Measurements from ENCODE around the gene SH2D5. TPM values are rescaled to one million over a fixed set of nuclear protein-coding genes. Genes with fewer than 3 reads are reported as not detected.

The SH2D5 gene
- total RNA-seq, 1 donor from 2014 or later: 5.9 TPM

- Histone ChIP-seq H3K27me3 (ENCODE audit: insufficient read depth, low read length) (peaks cover 1% of the 10 kb centered on the region), H4K20me1 (ENCODE audit: insufficient read depth, low read length) (peaks cover 4% of the 10 kb centered on the region), H3K36me3 (ENCODE audit: insufficient read depth, low read length) (peaks cover 9% of the 10 kb centered on the region), H3K9me3 (ENCODE audit: insufficient read depth, low read depth, low read length) (no peaks in the 10 kb centered on the region), H3K4me3 (ENCODE audit: insufficient read depth, low read depth, low read length) (no peak overlapping the region), H3K4me1 (ENCODE audit: insufficient read depth, low read length) (peaks cover 33% of the 10 kb centered on the region), H3K27ac (ENCODE audit: low read depth, low read length) (no peak overlapping the region), H2AFZ (ENCODE audit: low read depth, low read length) (no peak overlapping the region), H3K4me2 (ENCODE audit: low read length) (no peak overlapping the region), H3K79me2 (ENCODE audit: insufficient read depth, low read length) (no peaks in the 10 kb centered on the region), H3K9ac (ENCODE audit: low read length) (no peak overlapping the region)
- Mint-ChIP-seq H3K36me3 (ENCODE audit: low read depth, unreplicated experiment) (peaks cover 16% of the 10 kb centered on the region), H3K9me3 (ENCODE audit: unreplicated experiment) (peaks cover 2% of the 10 kb centered on the region), H3K27ac (ENCODE audit: unreplicated experiment) (no peak overlapping the region), H3K27me3 (ENCODE audit: low read depth, unreplicated experiment) (peaks cover 5% of the 10 kb centered on the region), H3K4me3 (ENCODE audit: unreplicated experiment) (no peak overlapping the region), H3K4me1 (ENCODE audit: low read depth, unreplicated experiment) (peaks cover 18% of the 10 kb centered on the region)
- FAIRE-seq (no peak), DNase-seq (ENCODE audit: low read depth) (peak; percentile 10)
- no peak for TF ChIP-seq EZH2 (IDR thresholded peaks at IDR 0.05; ENCODE audit: insufficient read depth, low read length)
- TF ChIP-seq, protein P1, sequence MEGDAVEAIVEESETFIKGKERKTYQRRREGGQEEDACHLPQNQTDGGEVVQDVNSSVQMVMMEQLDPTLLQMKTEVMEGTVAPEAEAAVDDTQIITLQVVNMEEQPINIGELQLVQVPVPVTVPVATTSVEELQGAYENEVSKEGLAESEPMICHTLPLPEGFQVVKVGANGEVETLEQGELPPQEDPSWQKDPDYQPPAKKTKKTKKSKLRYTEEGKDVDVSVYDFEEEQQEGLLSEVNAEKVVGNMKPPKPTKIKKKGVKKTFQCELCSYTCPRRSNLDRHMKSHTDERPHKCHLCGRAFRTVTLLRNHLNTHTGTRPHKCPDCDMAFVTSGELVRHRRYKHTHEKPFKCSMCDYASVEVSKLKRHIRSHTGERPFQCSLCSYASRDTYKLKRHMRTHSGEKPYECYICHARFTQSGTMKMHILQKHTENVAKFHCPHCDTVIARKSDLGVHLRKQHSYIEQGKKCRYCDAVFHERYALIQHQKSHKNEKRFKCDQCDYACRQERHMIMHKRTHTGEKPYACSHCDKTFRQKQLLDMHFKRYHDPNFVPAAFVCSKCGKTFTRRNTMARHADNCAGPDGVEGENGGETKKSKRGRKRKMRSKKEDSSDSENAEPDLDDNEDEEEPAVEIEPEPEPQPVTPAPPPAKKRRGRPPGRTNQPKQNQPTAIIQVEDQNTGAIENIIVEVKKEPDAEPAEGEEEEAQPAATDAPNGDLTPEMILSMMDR (IDR thresholded peaks at IDR 0.05; ENCODE audit: insufficient read depth, low read depth, low read length): no peak
These were observed 3.1 kb upstream of the SH2D5 start for GRCh38 chr1:20735581-20736111.

GRCh38 chr1:20733360-20733975 is 965 bp upstream of the SH2D5 start:
- Mint-ChIP-seq H3K4me1 (ENCODE audit: low read depth, unreplicated experiment) (peaks cover 4% of the 10 kb centered on the region), H3K36me3 (ENCODE audit: low read depth, unreplicated experiment) (peaks cover 14% of the 10 kb centered on the region), H3K4me3 (ENCODE audit: unreplicated experiment) (peak overlapping the region; percentile 80), H3K9me3 (ENCODE audit: unreplicated experiment) (peaks cover 2% of the 10 kb centered on the region), H3K27me3 (ENCODE audit: low read depth, unreplicated experiment) (peaks cover 11% of the 10 kb centered on the region), H3K27ac (ENCODE audit: unreplicated experiment) (peak overlapping the region; percentile 67)
- peak overlapping the region; percentile 81 for H3K27ac ChIP-seq (ENCODE audit: low read depth, low read length)
- H4K20me1 ChIP-seq (ENCODE audit: insufficient read depth, low read length): peaks cover 4% of the 10 kb centered on the region
- H3K4me3 ChIP-seq (ENCODE audit: insufficient read depth, low read depth, low read length): peak overlapping the region; percentile 2
- peak overlapping the region; percentile 66 for H3K9ac ChIP-seq (ENCODE audit: low read length)
- H3K79me2 ChIP-seq (ENCODE audit: insufficient read depth, low read length): no peaks in the 10 kb centered on the region
- H2AFZ ChIP-seq (ENCODE audit: low read depth, low read length): no peak overlapping the region
- no peak for DNase-seq (ENCODE audit: low read depth)
- TF ChIP-seq, protein P1 (IDR thresholded peaks at IDR 0.05; ENCODE audit: insufficient read depth, low read depth, low read length): no peak
- no peak for TF ChIP-seq EZH2 (IDR thresholded peaks at IDR 0.05; ENCODE audit: insufficient read depth, low read length)
- FAIRE-seq: no peak
- H3K27me3 ChIP-seq (ENCODE audit: insufficient read depth, low read length): peaks cover 5% of the 10 kb centered on the region
- H3K9me3 ChIP-seq (ENCODE audit: insufficient read depth, low read depth, low read length): no peaks in the 10 kb centered on the region
- peaks cover 7% of the 10 kb centered on the region for H3K36me3 ChIP-seq (ENCODE audit: insufficient read depth, low read length)
- peak overlapping the region; percentile 91 for H3K4me2 ChIP-seq (ENCODE audit: low read length)
- peaks cover 20% of the 10 kb centered on the region for H3K4me1 ChIP-seq (ENCODE audit: insufficient read depth, low read length)

DNA sequence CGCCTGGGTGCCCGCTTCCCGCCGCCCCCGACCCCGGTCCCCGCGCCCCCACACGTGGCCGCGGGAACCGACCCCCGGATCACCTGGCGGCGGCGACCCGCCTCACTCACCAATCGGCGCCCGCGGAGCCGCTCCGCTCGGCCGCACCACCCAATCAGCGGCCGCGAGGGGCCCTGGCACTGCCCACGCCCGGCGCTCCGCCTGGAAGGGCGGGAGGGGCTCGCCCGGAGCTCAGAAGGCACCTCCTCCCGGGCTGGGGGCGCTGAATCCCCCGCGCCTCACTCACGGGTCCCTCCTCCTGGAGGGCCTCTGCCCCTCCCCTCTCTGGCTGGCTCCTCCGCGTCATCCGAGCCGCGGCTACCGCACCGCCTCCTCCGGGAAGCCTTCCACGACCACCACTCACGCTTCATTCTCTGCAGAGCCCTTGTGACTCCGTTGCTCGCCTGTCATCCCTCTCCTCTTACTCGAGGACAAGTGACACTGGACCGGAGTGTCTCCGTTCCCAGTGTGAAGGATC is 374 bp downstream of the SH2D5 start:
- Histone ChIP-seq H3K9me3 (ENCODE audit: insufficient read depth, low read depth, low read length) (no peaks in the 10 kb centered on the region), H3K4me1 (ENCODE audit: insufficient read depth, low read length) (peaks cover 20% of the 10 kb centered on the region), H3K4me3 (ENCODE audit: insufficient read depth, low read depth, low read length) (peak overlapping the region; percentile 63), H4K20me1 (ENCODE audit: insufficient read depth, low read length) (peaks cover 4% of the 10 kb centered on the region), H3K79me2 (ENCODE audit: insufficient read depth, low read length) (no peaks in the 10 kb centered on the region), H3K36me3 (ENCODE audit: insufficient read depth, low read length) (peaks cover 2% of the 10 kb centered on the region), H3K9ac (ENCODE audit: low read length) (peak overlapping the region; percentile 83), H3K27ac (ENCODE audit: low read depth, low read length) (peak overlapping the region; percentile 81), H3K27me3 (ENCODE audit: insufficient read depth, low read length) (peaks cover 5% of the 10 kb centered on the region), H3K4me2 (ENCODE audit: low read length) (peak overlapping the region; percentile 91), H2AFZ (ENCODE audit: low read depth, low read length) (peak overlapping the region; percentile 46)
- H3K9me3 Mint-ChIP-seq (ENCODE audit: unreplicated experiment): peaks cover 2% of the 10 kb centered on the region
- DNase-seq (ENCODE audit: low read depth) (peak; percentile 30), FAIRE-seq (no peak)
- H3K4me1 Mint-ChIP-seq (ENCODE audit: low read depth, unreplicated experiment): peaks cover 6% of the 10 kb centered on the region
- TF ChIP-seq, protein P1 (IDR thresholded peaks at IDR 0.05; ENCODE audit: insufficient read depth, low read depth, low read length): no peak
- TF ChIP-seq EZH2 (IDR thresholded peaks at IDR 0.05; ENCODE audit: insufficient read depth, low read length): no peak
- peaks cover 7% of the 10 kb centered on the region for H3K36me3 Mint-ChIP-seq (ENCODE audit: low read depth, unreplicated experiment)
- peaks cover 15% of the 10 kb centered on the region for H3K27me3 Mint-ChIP-seq (ENCODE audit: low read depth, unreplicated experiment)
- H3K27ac Mint-ChIP-seq (ENCODE audit: unreplicated experiment): peak overlapping the region; percentile 66
- H3K4me3 Mint-ChIP-seq (ENCODE audit: unreplicated experiment): peak overlapping the region; percentile 83
